Choroid plexus epithelial cell (primary cell): ENCODE measurements around the gene MSANTD1.

Experiments
- DNase-seq: peaks from one replicate; pipeline ENCODE4 v3.0.0-alpha.2; 2010; ENCODE audit warnings: low read depth
- H3K4me3 ChIP-seq: 2 replicates; pipeline ENCODE4 v1.5.1; 2011; ENCODE audit warnings: low read depth, mild to moderate bottlenecking, control low read depth, low read length, moderate library complexity
- CTCF ChIP-seq: conservative IDR thresholded peaks from 2 replicates; pipeline ENCODE4 v1.5.1; 2011; ENCODE audit warnings: low read depth, mild to moderate bottlenecking, control low read depth, inconsistent platforms, low read length, moderate library complexity

MSANTD1 gene

GRCh38 chr4:3203971-3204431 is 45.0 kb upstream of the MSANTD1 start:
- no peak for TF ChIP-seq CTCF
- H3K4me3 ChIP-seq: no peak overlapping the region
- DNase-seq: peak; percentile 63

- no peak for DNase-seq
- TF ChIP-seq CTCF: no peak
- no peak overlapping the region for H3K4me3 ChIP-seq
Observed at GRCh38 chr4:3205995-3206394, 43.0 kb upstream of the MSANTD1 start.

- DNase-seq: no peak
Observed at GRCh38 chr4:3206439-3207100, 42.4 kb upstream of the MSANTD1 start.

GRCh38 chr4:3207531-3208037 is 41.4 kb upstream of the MSANTD1 start:
- TF ChIP-seq CTCF: peak; percentile 23
- no peak overlapping the region for H3K4me3 ChIP-seq
- DNase-seq: peak; percentile 31

More at GRCh38 chr4:3206439-3207100, 42.4 kb upstream of the MSANTD1 start:
- TF ChIP-seq CTCF: no peak
- no peak overlapping the region for H3K4me3 ChIP-seq

- no peak overlapping the region for H3K4me3 ChIP-seq
- DNase-seq: no peak
- no peak for TF ChIP-seq CTCF
Observed at GRCh38 chr4:3208826-3209225, 40.1 kb upstream of the MSANTD1 start.

- no peak for DNase-seq
- no peak overlapping the region for H3K4me3 ChIP-seq
- TF ChIP-seq CTCF: no peak
Observed at GRCh38 chr4:3209551-3210325, 39.2 kb upstream of the MSANTD1 start.
